ENCODE measurements around the gene SEPTIN8. TPM values are rescaled to one million over a fixed set of nuclear protein-coding genes. Genes with fewer than 3 reads are reported as not detected.

Gene SEPTIN8
- total and polyA plus RNA-seq, 2 of the 13 experiments (the other 11 are each of a cell fraction or from before 2014, with no cell fraction given) = 41.4 to 49.9 TPM

GRCh38 chr5:132744659-132745058 is 32.4 kb downstream of the SEPTIN8 start:
- Histone ChIP-seq H3K27me3 (ENCODE audit: control insufficient read depth in 1 of 2, insufficient read depth in 2 of 2, low read length in 2 of 2) (no peaks in the 10 kb centered on the region), H3K27ac (ENCODE audit: extremely low read length, insufficient read depth, low read length) (no peak overlapping the region), H3K4me3 (replicated peaks in 1 of 3; ENCODE audit: insufficient read depth in 1 of 3, low read depth in 2 of 3, low read length in 3 of 3) (no peak overlapping the region), H3K79me2 (ENCODE audit: insufficient read depth, low read length) (no peaks in the 10 kb centered on the region), H3K36me3 (replicated peaks in 1 of 2; ENCODE audit: control insufficient read depth in 1 of 2, insufficient read depth in 2 of 2, low read length in 2 of 2) (no peaks in the 10 kb centered on the region), H3K4me2 (ENCODE audit: low read depth, low read length) (no peak overlapping the region), H3K9me3 (ENCODE audit: low read length) (no peaks in the 10 kb centered on the region), H4K20me1 (ENCODE audit: insufficient read depth, low read length) (no peaks in the 10 kb centered on the region), H3K4me1 (ENCODE audit: insufficient read depth, low read length) (no peaks in the 10 kb centered on the region; the same call in 1 of the 2 replicates), H3K9ac (ENCODE audit: insufficient read depth, low read depth, low read length) (no peak overlapping the region), H2AFZ (ENCODE audit: low read length) (no peak overlapping the region)
- ATAC-seq (no peak), FAIRE-seq (no peak), DNase-seq (ENCODE audit: low spot score) (no peak)
- 56% methylated on average over 2 of the region's 2 CpGs for WGBS (ENCODE audit: low lambda C conversion rate)
- intact Hi-C loops (cut with micrococcal nuclease; ENCODE audit: unreplicated experiment) (no loop called here), in situ Hi-C loops (cut with HindIII; ENCODE audit: extremely low pct_ligation_motif_present, low pct_unique_long_range_greater_than_20kb) (loop anchor here (10.0 kb wide), 1 partner anchor 140 kb away; no protein-coding TSS in a partner anchor)
- ChIA-PET CTCF (ENCODE audit: low intra/inter-chr PET ratio, low total read pairs) (no interaction called here), POLR2A (no interaction called here)
- no TSS peak for BruUV-seq (replicated peaks)
- no peak for TF ChIP-seq SKIL (CRISPR knock-in tag; IDR thresholded peaks at IDR 0.05; ENCODE audit: borderline replicate concordance)
- TF ChIP-seq SRSF9 (IDR thresholded peaks at IDR 0.05; ENCODE audit: borderline replicate concordance, insufficient read depth, low read depth, low read length, poor library complexity, severe bottlenecking) = no peak
- no peak for TF ChIP-seq ZBTB21 (CRISPR knock-in tag; IDR thresholded peaks at IDR 0.05)
- no peak for TF ChIP-seq DMTF1 (CRISPR knock-in tag; IDR thresholded peaks at IDR 0.05)
- TF ChIP-seq ARNT (IDR thresholded peaks at IDR 0.05) = no peak
- TF ChIP-seq PCBP2 (optimal IDR thresholded peaks at IDR 0.05; ENCODE audit: low read depth, low read length, poor library complexity, severe bottlenecking) = no peak
- TF ChIP-seq, protein P1, sequence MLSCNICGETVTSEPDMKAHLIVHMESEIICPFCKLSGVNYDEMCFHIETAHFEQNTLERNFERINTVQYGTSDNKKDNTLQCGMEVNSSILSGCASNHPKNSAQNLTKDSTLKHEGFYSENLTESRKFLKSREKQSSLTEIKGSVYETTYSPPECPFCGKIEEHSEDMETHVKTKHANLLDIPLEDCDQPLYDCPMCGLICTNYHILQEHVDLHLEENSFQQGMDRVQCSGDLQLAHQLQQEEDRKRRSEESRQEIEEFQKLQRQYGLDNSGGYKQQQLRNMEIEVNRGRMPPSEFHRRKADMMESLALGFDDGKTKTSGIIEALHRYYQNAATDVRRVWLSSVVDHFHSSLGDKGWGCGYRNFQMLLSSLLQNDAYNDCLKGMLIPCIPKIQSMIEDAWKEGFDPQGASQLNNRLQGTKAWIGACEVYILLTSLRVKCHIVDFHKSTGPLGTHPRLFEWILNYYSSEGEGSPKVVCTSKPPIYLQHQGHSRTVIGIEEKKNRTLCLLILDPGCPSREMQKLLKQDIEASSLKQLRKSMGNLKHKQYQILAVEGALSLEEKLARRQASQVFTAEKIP (CRISPR knock-in tag; IDR thresholded peaks at IDR 0.05; ENCODE audit: borderline replicate concordance) = no peak
- TF ChIP-seq GLI4 (CRISPR knock-in tag; IDR thresholded peaks at IDR 0.05; ENCODE audit: borderline replicate concordance) = no peak
- TF ChIP-seq, protein P2, sequence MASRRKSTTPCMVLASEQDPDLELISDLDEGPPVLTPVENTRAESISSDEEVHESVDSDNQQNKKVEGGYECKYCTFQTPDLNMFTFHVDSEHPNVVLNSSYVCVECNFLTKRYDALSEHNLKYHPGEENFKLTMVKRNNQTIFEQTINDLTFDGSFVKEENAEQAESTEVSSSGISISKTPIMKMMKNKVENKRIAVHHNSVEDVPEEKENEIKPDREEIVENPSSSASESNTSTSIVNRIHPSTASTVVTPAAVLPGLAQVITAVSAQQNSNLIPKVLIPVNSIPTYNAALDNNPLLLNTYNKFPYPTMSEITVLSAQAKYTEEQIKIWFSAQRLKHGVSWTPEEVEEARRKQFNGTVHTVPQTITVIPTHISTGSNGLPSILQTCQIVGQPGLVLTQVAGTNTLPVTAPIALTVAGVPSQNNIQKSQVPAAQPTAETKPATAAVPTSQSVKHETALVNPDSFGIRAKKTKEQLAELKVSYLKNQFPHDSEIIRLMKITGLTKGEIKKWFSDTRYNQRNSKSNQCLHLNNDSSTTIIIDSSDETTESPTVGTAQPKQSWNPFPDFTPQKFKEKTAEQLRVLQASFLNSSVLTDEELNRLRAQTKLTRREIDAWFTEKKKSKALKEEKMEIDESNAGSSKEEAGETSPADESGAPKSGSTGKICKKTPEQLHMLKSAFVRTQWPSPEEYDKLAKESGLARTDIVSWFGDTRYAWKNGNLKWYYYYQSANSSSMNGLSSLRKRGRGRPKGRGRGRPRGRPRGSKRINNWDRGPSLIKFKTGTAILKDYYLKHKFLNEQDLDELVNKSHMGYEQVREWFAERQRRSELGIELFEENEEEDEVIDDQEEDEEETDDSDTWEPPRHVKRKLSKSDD (CRISPR knock-in tag; IDR thresholded peaks at IDR 0.05; ENCODE audit: low read depth) = no peak
- TF ChIP-seq ZNF326 (CRISPR knock-in tag; IDR thresholded peaks at IDR 0.05; ENCODE audit: borderline replicate concordance) = no peak
- TF ChIP-seq ZKSCAN1 (IDR thresholded peaks at IDR 0.05; ENCODE audit: low read length) = no peak
- TF ChIP-seq ZNF597 (CRISPR knock-in tag; IDR thresholded peaks at IDR 0.05) = no peak
- no peak for TF ChIP-seq TEAD2 (CRISPR knock-in tag; IDR thresholded peaks at IDR 0.05)
- TF ChIP-seq SOX5 (CRISPR knock-in tag; IDR thresholded peaks at IDR 0.05; ENCODE audit: borderline replicate concordance) = no peak
- no peak for TF ChIP-seq ZNF629 (CRISPR knock-in tag; conservative IDR thresholded peaks at IDR 0.05)

All from HepG2 (cell line).